GM20000 (cell line): Measurements from ENCODE around the gene CRTAP.
"Not testable (repeated sequence)": the region's sequence is repeated elsewhere in the genome, so short reads cannot be mapped to it uniquely, and the experiment has no call there.

Experiments
- DNase-seq: peaks from one replicate; pipeline ENCODE4 v3.0.0; 2012; ENCODE audit warnings: low spot score
- TF ChIP-seq, protein P1 (sequence below): IDR thresholded peaks from 2 replicates; pipeline ENCODE4 v1.5.1; 2012; ENCODE audit warnings: mild to moderate bottlenecking, control low read depth; ENCODE audit errors: extremely low read depth, missing control alignments

Gene CRTAP

DNA sequence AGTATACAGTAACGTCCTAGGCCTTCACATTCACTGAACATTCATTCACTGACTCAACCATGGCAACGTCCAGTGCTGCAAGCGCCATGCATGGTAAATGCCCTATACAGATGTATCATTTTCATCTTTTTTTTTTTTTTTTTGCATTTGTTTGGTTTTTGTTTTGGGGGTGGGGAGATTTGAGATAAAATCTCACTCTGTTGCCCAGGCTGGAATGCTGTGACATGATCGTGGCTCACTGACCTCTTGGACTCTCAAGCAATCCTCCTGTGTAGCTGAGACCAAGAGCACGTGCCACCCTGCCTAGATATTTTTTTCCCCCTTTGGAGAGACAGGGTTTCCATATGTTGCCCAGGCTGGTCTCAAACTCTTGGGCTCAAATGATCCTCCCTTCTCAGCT is 67.4 kb downstream of the CRTAP start:
- TF ChIP-seq, protein P1, sequence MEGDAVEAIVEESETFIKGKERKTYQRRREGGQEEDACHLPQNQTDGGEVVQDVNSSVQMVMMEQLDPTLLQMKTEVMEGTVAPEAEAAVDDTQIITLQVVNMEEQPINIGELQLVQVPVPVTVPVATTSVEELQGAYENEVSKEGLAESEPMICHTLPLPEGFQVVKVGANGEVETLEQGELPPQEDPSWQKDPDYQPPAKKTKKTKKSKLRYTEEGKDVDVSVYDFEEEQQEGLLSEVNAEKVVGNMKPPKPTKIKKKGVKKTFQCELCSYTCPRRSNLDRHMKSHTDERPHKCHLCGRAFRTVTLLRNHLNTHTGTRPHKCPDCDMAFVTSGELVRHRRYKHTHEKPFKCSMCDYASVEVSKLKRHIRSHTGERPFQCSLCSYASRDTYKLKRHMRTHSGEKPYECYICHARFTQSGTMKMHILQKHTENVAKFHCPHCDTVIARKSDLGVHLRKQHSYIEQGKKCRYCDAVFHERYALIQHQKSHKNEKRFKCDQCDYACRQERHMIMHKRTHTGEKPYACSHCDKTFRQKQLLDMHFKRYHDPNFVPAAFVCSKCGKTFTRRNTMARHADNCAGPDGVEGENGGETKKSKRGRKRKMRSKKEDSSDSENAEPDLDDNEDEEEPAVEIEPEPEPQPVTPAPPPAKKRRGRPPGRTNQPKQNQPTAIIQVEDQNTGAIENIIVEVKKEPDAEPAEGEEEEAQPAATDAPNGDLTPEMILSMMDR: no peak

DNA sequence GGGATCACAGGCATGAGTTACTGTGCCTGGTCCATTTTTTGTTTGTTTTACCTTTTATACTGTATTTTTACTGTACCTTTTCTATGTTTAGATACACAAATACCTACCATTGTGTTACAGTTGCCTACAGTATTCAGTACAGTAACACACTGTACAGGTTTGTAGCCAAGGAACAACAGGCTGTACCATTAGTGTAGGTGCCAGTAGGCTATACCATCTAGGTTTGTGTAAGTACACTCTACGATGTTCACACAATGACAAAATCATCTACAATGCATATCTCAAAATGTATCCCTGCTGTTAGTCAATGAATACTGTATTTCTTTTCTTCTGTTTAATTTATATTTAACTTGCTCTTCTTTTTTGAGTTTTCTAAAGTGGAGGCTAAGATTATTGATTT is 67.8 kb downstream of the CRTAP start:
- DNase-seq: not testable (repeated sequence)

More for the DNA sequence above, 67.4 kb downstream of the CRTAP start:
- DNase-seq: no peak

- DNase-seq: no peak
- TF ChIP-seq, protein P1: no peak
These were observed 71.0 kb downstream of the CRTAP start for GRCh38 chr3:33184863-33185262.

DNA sequence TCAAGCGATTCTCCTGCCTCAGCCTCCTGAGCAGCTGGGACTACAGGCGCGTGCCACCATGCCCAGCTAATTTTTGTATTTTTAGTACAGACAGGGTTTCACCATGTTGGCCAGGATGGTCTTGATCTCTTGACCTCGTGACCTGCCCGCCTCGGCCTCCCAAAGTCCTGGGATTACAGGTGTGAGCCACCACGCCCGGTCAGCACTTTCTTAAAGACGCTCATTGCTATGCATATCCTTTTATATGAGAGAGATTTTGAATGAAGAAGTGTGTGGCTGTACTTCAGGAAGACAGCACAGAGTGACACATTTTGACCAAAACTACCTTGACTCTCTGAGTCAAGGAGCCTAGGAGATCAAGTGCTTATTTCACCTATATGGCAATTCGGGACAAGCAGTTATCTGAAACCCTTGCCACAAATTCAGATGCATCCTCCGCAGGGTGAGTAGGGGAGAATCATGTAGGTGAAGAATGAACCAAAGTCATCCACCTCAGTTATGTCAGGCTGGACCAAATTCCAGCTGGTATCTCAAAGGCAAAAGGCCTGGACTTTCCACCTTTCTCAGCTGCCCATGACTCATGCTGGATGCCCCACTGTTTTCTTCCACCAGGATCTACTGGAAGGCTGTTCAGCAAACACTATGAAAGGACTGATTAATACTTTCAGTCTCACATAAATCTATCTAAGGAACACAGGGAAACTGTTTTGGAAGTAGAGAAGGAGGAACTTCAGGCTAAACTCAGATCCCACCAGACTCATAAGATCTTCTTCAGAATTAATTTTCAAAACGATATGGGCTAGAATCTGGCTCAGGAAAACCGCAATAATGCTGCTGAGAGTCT is 72.9 kb downstream of the CRTAP start:
- no peak for DNase-seq
- TF ChIP-seq, protein P1: no peak

- DNase-seq: no peak
- TF ChIP-seq, protein P1: no peak
These were observed 73.5 kb downstream of the CRTAP start for GRCh38 chr3:33187368-33187634.

DNA sequence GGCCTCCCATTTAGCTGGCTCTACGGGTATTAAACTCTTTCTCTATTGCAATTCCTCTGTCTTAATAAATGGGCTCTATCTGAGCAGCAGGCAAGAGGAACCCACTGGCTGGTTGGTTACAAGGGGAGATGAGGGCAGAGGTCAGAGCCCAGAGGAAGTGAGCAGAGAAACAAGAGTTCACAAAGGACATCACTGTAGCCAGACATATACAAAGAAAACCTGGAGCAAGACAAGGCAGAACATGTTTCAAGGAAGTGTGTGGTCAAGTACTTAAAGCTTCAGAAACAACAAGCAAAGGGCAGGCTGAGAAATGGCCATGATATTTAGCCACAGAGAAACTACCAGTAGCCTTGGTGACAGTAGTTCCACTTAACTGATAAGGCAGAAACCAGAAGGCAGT is 80.5 kb downstream of the CRTAP start:
- TF ChIP-seq, protein P1: no peak
- DNase-seq: no peak

GRCh38 chr3:33196538-33196937 is 82.7 kb downstream of the CRTAP start:
- TF ChIP-seq, protein P1: no peak
- DNase-seq: no peak
